Upper lobe of left lung (tissue), 6 donors: ENCODE results near the gene GALNT18. TPM values are rescaled to one million over a fixed set of nuclear protein-coding genes. Genes with fewer than 3 reads are reported as not detected.

Experiments used
- ATAC-seq, 2 donors: fragments of 200-7000 bp; cut with Tn5 transposase; one replicate each; pipeline ENCODE4 v1.9.1; 2022; ENCODE audit warnings: mild to moderate bottlenecking in 2 of 2, moderate library complexity in 2 of 2; ENCODE audit not compliant: low FRiP score in 2 of 2
- DNase-seq, 2 donors: peaks; one replicate each; pipeline ENCODE4 v3.0.0-alpha.2; 2019 to 2020
- H3K27ac ChIP-seq, 4 donors: fragments of 200-600 bp; sonication (generic); one replicate each; pipeline ENCODE4 v1.5.1; 2016 to 2019
- H3K27me3 ChIP-seq, 4 donors: fragments of 200-600 bp; sonication (generic); one replicate each; pipeline ENCODE4 v1.5.1; 2017 to 2019
- H3K36me3 ChIP-seq, 4 donors: fragments of 200-600 bp; sonication (generic); one replicate each; pipeline ENCODE4 v1.5.1; 2016 to 2019
- H3K4me1 ChIP-seq, 4 donors: fragments of 200-600 bp; sonication (generic); one replicate each; pipeline ENCODE4 v1.5.1; 2018 to 2019
- H3K4me3 ChIP-seq, 4 donors: fragments of 200-600 bp; sonication (generic); one replicate each; pipeline ENCODE4 v1.5.1; 2017 to 2019; ENCODE audit warnings: mild to moderate bottlenecking in 2 of 4, moderate library complexity in 1 of 4
- H3K9me3 ChIP-seq, 4 donors: fragments of 200-600 bp; sonication (generic); one replicate each; pipeline ENCODE4 v1.5.1; 2018 to 2019
- EP300 ChIP-seq, 4 donors: sonication (generic); formaldehyde crosslinking; IDR thresholded peaks; one replicate each; pipeline ENCODE4 v1.5.1; 2017; ENCODE audit warnings: antibody characterized with exemption in 4 of 4, control low read depth in 2 of 4
- POLR2A ChIP-seq, 4 donors: fragments of 450-650 bp; IDR thresholded peaks; one replicate each; pipeline ENCODE4 v1.5.1; 2016 to 2017; ENCODE audit warnings: antibody characterized with exemption in 4 of 4, mild to moderate bottlenecking in 2 of 4
- POLR2AphosphoS5 ChIP-seq, 2 donors: sonication (generic); formaldehyde crosslinking; IDR thresholded peaks; one replicate each; pipeline ENCODE4 v1.5.1; 2017; ENCODE audit warnings: antibody characterized with exemption in 2 of 2
- WGBS, 2 donors: methylation state at CpG; one replicate each; pipeline ENCODE4 v1.1.5; 2017 to 2018; 5-methylcytosine and 5-hydroxymethylcytosine counted together
- total RNA-seq, 6 donors: library from RNA; depleted of rRNA in 4 of 6; stranded (reverse); fragments of >200 nt in 4 of 6; gene quantifications; one replicate each; pipeline versions ENCODE4 v1.1.0 to v1.2.1, GENCODE V29; 2016 to 2021
- TF ChIP-seq, protein P1 (sequence below), 6 experiments: fragments of 450-650 bp in 4 of 6; fragments of 200-600 bp in 2 of 6; sonication (generic) in 2 of 6; IDR thresholded peaks; one replicate each; pipeline ENCODE4 v1.5.1; 2016 to 2019; ENCODE audit warnings: antibody characterized with exemption in 6 of 6
- donor health status: DM: no; HTN: no; CAD: no; lungs with moderate emphysema.
- donor health status: DM: no; HTN: yes; CAD: no; lungs with severe emphysema.

Gene GALNT18
- total RNA-seq, 6 donors from 2014 or later, result 48.2 to 115 (median 61.8) TPM

GRCh38 chr11:11446564-11446963, 175.2 kb downstream of the GALNT18 start:
- TF ChIP-seq POLR2AphosphoS5 (IDR thresholded peaks at IDR 0.05), result no peak
- no peak for TF ChIP-seq EP300 (IDR thresholded peaks at IDR 0.05)
- TF ChIP-seq POLR2A (IDR thresholded peaks at IDR 0.05), result no peak
- TF ChIP-seq, protein P1, sequence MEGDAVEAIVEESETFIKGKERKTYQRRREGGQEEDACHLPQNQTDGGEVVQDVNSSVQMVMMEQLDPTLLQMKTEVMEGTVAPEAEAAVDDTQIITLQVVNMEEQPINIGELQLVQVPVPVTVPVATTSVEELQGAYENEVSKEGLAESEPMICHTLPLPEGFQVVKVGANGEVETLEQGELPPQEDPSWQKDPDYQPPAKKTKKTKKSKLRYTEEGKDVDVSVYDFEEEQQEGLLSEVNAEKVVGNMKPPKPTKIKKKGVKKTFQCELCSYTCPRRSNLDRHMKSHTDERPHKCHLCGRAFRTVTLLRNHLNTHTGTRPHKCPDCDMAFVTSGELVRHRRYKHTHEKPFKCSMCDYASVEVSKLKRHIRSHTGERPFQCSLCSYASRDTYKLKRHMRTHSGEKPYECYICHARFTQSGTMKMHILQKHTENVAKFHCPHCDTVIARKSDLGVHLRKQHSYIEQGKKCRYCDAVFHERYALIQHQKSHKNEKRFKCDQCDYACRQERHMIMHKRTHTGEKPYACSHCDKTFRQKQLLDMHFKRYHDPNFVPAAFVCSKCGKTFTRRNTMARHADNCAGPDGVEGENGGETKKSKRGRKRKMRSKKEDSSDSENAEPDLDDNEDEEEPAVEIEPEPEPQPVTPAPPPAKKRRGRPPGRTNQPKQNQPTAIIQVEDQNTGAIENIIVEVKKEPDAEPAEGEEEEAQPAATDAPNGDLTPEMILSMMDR (IDR thresholded peaks at IDR 0.05), result no peak
- peaks cover 0 to 17% (median 2%) of the 10 kb centered on the region in 4 donors for H3K36me3 ChIP-seq
- H3K4me1 ChIP-seq, result peaks cover 13 to 26% (median 18%) of the 10 kb centered on the region in 4 donors
- no peak for DNase-seq
- H3K9me3 ChIP-seq, result no peaks in the 10 kb centered on the region
- H3K4me3 ChIP-seq, result no peak overlapping the region
- ATAC-seq, result no peak
- WGBS, 2 donors, result 88% methylated on average over 2 of the region's 2 CpGs
- H3K27me3 ChIP-seq, result no peaks in the 10 kb centered on the region
- no peak overlapping the region for H3K27ac ChIP-seq

DNA sequence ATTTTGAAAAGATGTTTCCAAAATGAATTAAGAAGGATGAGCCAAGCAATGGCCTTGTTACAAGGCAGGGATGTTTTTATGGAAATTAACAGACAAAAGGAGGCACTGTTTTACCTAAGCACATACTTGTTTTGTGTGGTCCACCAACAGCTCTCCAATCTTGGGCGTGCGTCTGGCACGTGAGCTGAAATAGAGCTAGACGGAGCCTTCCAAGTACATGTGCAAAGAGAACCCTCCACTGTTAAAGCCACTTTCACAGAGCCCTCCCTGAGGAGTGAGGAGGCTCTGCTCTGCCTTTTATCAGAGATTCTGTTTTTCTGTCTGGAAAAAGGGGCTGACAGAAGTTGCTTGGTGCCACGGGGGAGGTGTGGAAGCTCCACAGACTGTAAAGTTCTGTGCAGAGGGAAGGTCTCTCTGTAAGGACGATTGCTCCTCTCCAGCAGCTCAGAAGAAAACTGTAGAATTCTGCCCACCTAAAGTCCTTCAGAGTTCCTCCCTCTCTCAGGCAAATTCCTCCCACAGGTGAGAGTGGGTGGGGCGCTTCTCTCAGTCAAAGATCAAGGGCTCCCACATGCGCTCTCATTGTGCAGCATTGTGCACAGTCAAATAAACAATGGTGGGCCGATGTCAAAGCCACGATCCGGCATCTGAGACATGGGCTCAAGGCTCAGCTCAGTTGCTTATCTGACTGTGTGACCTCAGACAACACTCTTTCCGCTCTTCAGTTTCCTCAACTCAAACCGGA, 176.2 kb downstream of the GALNT18 start:
- no peak for TF ChIP-seq EP300 (IDR thresholded peaks at IDR 0.05)
- no peak for TF ChIP-seq POLR2A (IDR thresholded peaks at IDR 0.05)
- Histone ChIP-seq H3K9me3 (no peaks in the 10 kb centered on the region), H3K4me1 (peaks cover 10 to 26% (median 18%) of the 10 kb centered on the region in 4 donors), H3K4me3 (no peak overlapping the region), H3K36me3 (peaks cover 0 to 17% (median 2%) of the 10 kb centered on the region in 4 donors), H3K27me3 (no peaks in the 10 kb centered on the region), H3K27ac (peak overlapping the region in 3 of 4 donors; percentile 4 to 32 (median 12))
- 67 to 73% methylated on average over 13 of the region's 13 CpGs for WGBS, 2 donors
- ATAC-seq, result no peak
- no peak for DNase-seq

DNA sequence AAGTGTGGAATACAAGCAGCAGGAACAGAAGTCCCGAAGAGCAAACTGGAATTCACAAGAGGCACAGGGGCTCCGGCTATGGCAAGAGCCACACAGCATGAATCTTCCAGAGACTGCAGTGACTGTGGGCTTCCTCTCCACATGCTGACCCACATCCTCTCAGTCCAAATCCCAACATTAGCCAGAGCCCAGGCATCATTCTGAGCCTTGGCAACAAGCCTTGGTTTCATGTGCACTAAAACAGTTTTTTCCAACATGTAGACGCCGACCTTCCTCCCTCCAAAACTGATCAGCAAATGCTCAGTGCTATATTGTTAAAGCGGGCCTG, 177.0 kb downstream of the GALNT18 start:
- no peaks in the 10 kb centered on the region for H3K9me3 ChIP-seq
- no peak for TF ChIP-seq POLR2A (IDR thresholded peaks at IDR 0.05)
- TF ChIP-seq, protein P1 (IDR thresholded peaks at IDR 0.05), result no peak
- no peak for TF ChIP-seq EP300 (IDR thresholded peaks at IDR 0.05)
- TF ChIP-seq POLR2AphosphoS5 (IDR thresholded peaks at IDR 0.05), result no peak
- WGBS, 2 donors, result 50 to 54% methylated on average over 3 to 5 of the region's 5 CpGs
- H3K36me3 ChIP-seq, result peaks cover 0 to 17% (median 2%) of the 10 kb centered on the region in 4 donors
- DNase-seq (no peak), ATAC-seq (no peak)
- H3K27ac ChIP-seq, result peak overlapping the region in 2 of 4 donors; percentile 12 to 36
- no peak overlapping the region for H3K4me3 ChIP-seq
- peaks cover 10 to 26% (median 18%) of the 10 kb centered on the region in 4 donors for H3K4me1 ChIP-seq
- no peaks in the 10 kb centered on the region for H3K27me3 ChIP-seq

DNA sequence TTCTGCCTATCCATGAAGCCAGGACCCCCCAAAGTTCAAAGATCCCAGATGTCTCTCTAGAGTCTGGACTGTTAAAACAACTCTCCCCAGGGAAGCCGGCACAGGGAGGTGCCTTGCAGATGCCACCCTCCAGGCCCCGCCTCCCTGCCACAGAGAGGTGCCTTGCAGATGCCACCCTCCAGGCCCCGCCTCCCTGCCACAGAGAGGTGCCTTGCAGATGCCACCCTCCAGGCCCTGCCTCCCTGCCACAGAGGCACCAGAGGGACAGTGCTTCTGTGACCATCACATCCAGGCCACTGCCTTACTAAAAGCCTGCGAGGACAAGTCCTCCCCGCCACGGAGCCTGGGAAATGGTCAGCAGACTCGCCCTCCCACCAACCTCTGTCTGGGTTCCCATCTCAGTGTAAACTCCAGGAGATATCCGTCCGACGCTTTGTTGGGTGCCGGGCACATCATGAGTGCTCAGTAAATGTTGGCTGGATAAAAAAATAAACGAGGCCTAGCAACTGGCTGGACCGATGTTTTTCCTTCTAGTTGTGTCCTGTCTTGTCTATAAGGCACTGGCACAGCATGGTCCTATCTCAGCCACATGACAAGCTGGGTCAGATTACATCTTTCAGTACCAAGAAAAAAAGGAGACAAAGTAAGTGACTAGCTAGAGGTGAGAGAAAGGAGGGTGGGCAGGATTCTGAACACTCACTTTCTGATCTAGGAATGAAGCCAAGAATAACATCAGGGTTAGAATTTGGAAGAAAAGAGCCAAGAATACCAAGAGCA, 177.6 kb downstream of the GALNT18 start:
- 64 to 77% methylated on average over 6 to 13 of the region's 13 CpGs for WGBS, 2 donors
- H3K9me3 ChIP-seq, result no peaks in the 10 kb centered on the region
- TF ChIP-seq EP300 (IDR thresholded peaks at IDR 0.05), result peak in 1 of 4 donors; percentile 4
- TF ChIP-seq, protein P1 (IDR thresholded peaks at IDR 0.05), result no peak
- TF ChIP-seq POLR2AphosphoS5 (IDR thresholded peaks at IDR 0.05), result no peak
- TF ChIP-seq POLR2A (IDR thresholded peaks at IDR 0.05), result no peak
- no peak overlapping the region for H3K4me3 ChIP-seq
- H3K36me3 ChIP-seq, result peaks cover 0 to 17% (median 2%) of the 10 kb centered on the region in 4 donors
- H3K27ac ChIP-seq, result peak overlapping the region in 3 of 4 donors; percentile 12 to 36 (median 17)
- DNase-seq (peak in 1 of 2 donors; percentile 56), ATAC-seq (no peak)
- H3K27me3 ChIP-seq, result no peaks in the 10 kb centered on the region
- peaks cover 10 to 26% (median 18%) of the 10 kb centered on the region in 4 donors for H3K4me1 ChIP-seq

GRCh38 chr11:11442791-11443190, 179.0 kb downstream of the GALNT18 start:
- 87 to 95% methylated on average over 4 to 5 of the region's 5 CpGs for WGBS, 2 donors
- Histone ChIP-seq H3K4me1 (peaks cover 10 to 26% (median 18%) of the 10 kb centered on the region in 4 donors), H3K36me3 (peaks cover 0 to 8% (median 2%) of the 10 kb centered on the region in 4 donors), H3K9me3 (no peaks in the 10 kb centered on the region), H3K27me3 (no peaks in the 10 kb centered on the region), H3K4me3 (no peak overlapping the region), H3K27ac (no peak overlapping the region)
- no peak for ATAC-seq
- TF ChIP-seq POLR2A (IDR thresholded peaks at IDR 0.05), result no peak
- TF ChIP-seq, protein P1 (IDR thresholded peaks at IDR 0.05), result no peak
- TF ChIP-seq POLR2AphosphoS5 (IDR thresholded peaks at IDR 0.05), result no peak
- TF ChIP-seq EP300 (IDR thresholded peaks at IDR 0.05), result no peak
- DNase-seq, result no peak
